Renal cortical epithelial cell (primary cell): Measurements from ENCODE around the gene P2RX6. TPM values are rescaled to one million over a fixed set of nuclear protein-coding genes. Genes with fewer than 3 reads are reported as not detected.

Experiments
- DNase-seq: peaks from one replicate; pipeline ENCODE4 v3.0.0-alpha.2; 2011; ENCODE audit warnings: low read depth
- total RNA-seq: library from RNA; depleted of rRNA; stranded (reverse); fragments of >200 nt; gene quantifications from 2 replicates; pipeline ENCODE4 v1.2.3, GENCODE V29; 2014

P2RX6 gene
- total RNA-seq = 0.17 and 1.1 TPM in 2 replicates

- DNase-seq = no peak
These were observed at the start of gene P2RX6 for GRCh38 chr22:21014726-21015465. Gene P2RX6, plus strand, starts transcription at chr22:21015165. Its CDS starts 10 bp downstream, at chr22:21015175.

GRCh38 chr22:20965888-20966855 is 48.8 kb upstream of the P2RX6 start:
- DNase-seq = no peak

DNA sequence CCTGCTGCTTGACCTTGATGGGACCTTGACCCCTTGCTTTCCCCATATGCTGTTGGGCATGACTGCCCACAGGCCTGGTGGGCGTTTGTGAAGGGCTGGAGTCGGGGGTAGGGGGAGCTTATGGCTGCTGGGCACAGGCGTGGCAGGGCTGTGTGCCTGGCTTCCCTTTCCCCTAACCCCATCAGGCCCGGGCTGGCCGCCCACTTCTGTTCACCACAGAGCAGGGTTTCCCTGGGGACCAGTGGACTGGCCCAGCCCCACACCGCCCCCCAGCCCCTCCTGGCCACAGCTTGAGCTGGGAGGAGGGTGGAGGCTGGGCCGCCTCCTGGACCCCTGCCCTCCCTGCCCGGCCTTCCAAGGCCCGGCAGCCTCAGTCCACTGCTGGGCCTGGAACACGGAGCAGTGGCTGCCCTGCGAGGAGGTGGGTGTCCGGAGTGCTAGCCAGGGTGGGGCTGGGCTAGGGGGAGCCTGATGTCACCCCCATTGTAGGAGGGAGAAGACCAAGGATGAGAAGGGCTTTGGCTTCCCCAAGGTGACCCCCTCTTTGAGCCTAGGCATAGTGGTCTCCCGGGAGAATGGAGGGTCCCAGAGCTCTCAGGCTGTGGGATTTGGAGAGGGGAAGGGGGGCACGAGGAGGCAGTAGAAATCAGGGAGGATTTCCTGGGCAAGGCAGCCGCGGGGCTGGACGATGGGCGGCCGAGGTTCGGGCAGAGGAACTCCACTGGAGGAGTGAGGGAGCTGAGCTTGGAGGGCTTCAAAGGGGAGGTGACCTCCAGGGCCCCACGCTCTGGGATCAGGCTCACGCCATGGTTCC is 47.9 kb upstream of the P2RX6 start, which contains the start of gene AIFM3:
AIFM3 (plus strand) TSS at position 373 of the 814 bp plus-strand sequence. CDS start 690 bp downstream, outside the sequence.
- DNase-seq = no peak

GRCh38 chr22:20967697-20968211 is 47.2 kb upstream of the P2RX6 start:
- DNase-seq = no peak

DNA sequence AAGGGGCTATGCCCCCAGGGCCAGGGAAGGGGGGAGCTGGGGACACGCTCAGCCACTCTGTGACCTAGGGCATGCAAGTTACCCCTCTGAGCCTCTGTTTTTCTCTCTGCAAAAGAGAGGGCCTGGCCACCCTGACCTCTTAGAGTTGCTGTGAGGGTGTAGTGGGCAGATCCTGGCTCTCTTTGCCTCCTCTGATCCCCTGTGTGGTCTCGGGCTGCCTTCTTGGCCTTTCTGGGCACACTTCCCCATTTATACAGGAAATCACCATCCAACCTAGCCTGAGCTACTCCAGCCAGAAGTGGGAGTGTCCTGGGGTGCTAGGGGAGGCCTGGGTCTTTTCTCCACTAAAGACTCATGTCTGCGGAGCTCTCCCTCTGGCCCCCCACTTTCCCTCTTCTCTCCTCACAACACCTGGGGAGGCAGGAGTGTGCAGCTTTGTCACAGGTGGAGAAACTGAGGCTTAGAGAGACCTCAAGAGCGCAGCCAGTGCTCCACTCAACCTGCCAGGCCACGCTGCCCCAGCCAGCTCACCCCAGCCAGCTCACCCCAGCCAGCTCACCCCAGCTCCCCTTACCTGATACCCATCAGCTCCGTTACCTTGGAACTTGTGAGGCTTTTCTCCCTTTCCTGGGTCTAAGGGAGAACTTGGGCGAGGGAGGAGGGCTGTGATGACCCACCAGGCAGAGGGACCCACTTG is 46.5 kb upstream of the P2RX6 start:
- DNase-seq = no peak

- DNase-seq = no peak
These were observed 43.9 kb upstream of the P2RX6 start for GRCh38 chr22:20970939-20971657.

- DNase-seq = peak; percentile 19
These were observed 42.8 kb upstream of the P2RX6 start for GRCh38 chr22:20972014-20972694.

DNA sequence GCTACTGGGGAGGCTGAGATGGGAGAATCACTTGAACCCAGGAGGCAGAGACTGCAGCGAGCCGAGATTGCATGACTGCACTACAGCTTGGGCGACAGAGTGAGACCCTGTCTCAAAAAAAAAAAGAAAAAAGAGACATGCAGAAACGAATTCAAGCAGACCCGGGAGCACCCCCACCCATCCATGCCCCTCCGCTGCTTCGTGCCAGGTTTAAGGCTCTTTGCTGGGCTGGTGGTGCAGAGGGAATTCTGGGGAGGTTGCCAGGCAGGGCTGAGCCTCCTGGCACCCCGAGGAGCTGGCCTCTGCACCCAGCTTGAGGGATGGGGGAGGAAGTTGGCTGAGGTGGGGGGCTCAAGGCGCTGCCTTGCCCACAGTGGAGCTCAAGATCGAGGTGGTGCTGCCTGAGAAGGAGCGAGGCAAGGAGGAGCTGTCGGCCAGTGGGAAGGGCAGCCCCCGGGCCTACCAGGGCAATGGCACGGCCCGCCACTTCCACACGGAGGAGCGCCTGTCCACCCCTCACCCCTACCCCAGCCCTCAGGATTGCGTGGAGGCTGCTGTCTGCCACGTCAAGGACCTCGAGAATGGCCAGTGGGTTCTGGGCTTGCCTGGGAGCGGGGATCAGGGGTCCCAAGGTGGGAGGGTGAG is 41.9 kb upstream of the P2RX6 start:
- no peak for DNase-seq

DNA sequence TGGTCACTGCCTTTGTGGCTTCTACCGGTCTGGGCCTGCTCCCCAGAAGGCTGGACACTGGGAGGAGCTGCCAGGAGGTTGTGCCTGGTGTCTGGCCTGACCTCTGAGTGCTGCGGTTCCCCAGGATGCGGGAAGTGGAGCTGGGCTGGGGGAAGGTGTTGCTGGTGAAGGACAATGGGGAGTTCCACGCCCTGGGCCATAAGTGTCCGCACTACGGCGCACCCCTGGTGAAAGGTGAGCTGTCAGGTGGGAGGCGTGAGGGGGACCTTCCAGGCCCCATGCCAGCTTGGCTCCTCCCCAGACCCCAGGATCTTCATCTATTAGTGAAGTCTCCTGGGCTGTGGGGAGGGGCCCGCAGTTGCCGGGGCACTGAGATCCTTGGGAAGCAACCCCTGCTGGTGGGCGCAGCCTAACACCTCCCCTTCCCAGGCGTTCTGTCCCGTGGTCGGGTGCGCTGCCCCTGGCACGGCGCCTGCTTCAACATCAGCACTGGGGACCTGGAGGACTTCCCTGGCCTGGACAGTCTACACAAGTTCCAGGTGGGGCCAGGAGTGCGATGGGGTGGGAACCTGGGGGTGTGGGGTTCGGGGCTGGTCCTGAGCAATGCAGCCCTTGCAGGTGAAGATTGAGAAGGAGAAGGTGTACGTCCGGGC is 41.2 kb upstream of the P2RX6 start:
- DNase-seq = no peak

DNA sequence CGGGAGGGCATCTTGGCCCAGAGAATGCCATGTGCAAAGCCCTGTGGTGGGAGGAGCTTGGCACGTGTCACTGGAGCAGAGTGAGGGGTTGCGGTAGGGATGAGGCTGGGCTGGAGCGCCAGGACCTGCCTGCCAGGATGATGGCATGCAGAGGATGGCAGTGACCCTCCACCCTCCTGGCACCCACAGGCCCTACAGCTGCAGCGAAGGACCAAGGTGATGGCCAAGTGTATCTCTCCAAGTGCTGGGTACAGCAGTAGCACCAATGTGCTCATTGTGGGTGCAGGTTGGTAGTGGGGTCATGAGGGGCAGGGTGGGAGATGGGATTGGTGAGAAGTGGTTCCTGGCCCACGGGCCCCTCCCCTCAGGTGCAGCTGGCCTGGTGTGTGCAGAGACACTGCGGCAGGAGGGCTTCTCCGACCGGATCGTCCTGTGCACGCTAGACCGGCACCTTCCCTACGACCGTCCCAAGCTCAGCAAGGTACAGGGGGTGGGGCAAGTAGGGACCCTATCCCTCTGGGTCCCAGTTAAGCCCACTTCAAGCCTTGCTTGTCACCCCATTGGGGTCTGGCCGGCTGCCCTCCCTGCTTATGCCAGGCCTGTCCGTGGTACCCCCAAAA is 40.5 kb upstream of the P2RX6 start:
- no peak for DNase-seq

DNA sequence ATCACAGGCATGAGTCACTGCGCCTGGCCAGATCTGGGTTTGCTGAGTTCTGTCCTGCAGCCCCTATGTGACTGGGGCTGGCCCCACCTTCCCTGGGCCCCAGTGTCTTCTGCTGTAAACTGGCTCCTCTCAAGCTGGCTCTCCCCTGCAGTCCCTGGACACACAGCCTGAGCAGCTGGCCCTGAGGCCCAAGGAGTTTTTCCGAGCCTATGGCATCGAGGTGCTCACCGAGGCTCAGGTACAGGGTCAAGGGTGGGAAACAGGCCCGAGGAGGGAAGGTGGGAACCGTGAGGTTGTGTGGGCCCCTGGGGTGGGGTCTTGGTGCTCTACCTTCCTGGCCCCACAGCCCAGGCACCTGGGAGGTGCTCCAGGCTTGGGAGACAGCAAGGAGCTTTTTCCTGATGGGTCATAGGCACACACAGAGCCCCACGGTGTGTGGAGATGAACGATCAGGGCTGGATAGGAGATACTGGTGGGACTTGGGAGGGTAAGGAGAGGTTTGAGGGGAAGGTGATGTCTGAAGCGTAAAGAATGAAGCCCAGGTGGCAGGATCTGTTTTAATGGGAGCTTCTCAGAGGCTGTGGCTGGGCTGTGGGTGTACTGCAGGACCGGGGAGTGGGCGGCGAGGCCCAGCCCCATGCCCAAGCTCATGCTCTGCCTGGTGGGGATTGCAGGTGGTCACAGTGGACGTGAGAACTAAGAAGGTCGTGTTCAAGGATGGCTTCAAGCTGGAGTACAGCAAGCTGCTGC is 39.2 kb upstream of the P2RX6 start:
- no peak for DNase-seq

DNA sequence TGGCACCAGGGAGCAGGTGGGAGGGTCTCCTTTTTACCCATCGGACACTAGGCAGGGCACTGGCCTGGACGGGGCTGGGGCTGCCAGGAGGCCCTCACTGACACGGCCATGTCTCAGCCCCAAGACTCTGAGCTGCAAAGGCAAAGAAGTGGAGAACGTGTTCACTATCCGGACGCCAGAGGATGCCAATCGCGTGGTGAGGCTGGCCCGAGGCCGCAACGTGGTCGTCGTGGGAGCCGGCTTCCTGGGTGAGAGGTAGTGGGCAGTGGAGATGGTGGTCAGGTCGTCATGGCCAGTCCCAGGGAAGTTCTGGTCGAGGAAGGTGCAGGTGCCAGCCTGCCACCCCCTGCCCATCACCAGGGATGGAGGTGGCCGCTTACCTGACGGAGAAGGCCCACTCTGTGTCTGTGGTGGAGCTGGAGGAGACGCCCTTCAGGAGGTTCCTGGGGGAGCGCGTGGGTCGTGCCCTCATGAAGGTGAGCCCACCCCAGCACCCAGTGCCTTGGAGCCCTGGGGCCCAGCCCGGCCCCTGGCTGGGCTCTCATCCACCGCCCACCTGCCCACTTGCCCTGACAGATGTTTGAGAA is 38.6 kb upstream of the P2RX6 start:
- no peak for DNase-seq

DNA sequence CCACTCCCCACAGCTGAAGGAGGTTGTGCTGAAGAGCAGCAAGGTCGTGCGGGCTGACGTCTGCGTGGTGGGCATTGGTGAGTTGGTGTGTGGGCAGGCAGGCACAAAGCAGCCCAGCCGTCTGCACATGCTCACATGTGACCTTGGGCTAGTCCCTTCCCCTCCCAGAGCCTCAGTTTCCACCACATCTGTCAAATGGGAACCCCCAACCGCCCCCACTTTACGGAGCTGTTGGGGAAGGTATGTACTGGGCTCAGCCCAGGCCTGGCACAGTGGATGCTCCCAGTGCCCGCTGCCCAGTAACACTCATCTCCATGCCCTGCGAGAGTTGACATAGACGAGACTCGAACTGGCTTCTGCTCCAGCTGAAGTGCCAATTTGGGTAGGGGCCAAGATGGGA is 37.9 kb upstream of the P2RX6 start:
- DNase-seq = no peak

DNA sequence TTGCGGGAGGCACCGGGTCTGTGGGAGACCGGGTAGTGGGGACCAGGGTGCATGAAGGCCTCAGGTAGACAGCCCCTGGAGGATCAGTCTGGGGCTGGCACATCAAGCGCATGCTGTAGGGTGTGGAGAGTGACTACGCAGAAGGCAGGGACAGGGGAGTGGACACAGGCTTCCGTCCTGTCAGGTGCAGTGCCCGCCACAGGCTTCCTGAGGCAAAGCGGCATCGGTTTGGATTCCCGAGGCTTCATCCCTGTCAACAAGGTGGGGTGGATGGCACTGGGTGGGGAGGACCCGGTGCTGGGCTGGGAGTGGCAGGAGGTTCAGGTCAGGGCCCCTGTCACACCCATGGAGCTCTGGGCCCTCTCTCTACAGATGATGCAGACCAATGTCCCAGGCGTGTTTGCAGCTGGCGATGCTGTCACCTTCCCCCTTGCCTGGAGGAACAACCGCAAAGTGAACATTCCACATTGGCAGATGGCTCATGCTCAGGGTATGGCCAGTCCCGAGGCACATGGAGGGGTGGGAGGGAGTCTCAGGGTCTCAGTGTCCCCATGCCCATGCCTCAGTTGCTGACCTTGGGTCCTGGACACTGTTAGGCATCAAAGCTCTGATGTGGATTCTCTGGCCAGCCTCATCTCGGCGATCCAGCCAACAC is 37.3 kb upstream of the P2RX6 start:
- no peak for DNase-seq

- no peak for DNase-seq
These were observed 36.5 kb upstream of the P2RX6 start for GRCh38 chr22:20978419-20978818.

DNA sequence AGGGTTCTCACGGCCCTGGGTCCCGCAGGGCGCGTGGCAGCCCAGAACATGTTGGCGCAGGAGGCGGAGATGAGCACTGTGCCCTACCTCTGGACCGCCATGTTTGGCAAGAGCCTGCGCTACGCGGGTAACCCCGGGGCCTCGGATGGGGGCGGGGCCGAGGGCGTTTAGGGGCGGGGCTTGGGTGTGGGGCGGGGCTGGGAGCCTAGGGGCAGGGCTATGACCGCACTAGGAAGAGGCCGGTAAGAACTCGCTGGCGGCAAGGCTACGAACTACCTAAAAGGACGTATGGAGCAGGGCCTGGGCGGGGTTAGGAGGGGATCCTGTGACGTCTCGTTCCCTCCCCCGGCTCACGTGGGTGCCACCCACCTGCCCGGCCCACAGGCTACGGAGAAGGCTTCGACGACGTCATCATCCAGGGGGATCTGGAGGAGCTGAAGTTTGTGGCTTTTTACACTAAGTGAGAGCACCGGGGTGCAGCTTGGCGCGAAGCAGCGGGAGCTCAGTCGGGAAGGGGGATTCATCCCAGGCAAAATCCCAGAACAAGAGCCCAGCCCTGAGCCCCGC is 35.6 kb upstream of the P2RX6 start:
- peak; percentile 63 for DNase-seq
